Measurements from ENCODE around the gene CYBC1. TPM values are rescaled to one million over a fixed set of nuclear protein-coding genes. Genes with fewer than 3 reads are reported as not detected.
"Not testable (repeated sequence)": the region's sequence is repeated elsewhere in the genome, so short reads cannot be mapped to it uniquely, and the experiment has no call there.

The CYBC1 gene
- total RNA-seq, 4 donors from 2014 or later, result 17.3 to 29.8 (median 19.3) TPM

DNA sequence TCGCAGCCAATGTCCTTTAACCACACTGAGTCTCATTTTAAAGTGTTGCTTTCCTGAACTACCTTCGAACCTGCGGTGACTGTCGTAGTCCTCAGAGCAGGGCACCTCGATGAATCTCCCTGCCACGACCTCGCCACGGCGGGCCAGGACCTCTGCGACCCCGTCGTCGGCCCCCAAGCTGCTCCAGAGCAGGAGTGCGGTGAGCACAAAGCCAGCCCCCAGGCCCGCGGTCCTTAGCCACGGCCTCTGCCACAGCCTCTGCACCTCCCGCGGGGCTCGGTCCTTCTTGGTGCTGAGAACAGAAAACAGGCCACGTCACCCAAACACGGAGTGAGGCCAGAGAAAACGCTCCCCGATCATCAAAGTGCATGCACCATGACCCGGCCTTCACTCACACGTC, 35.2 kb downstream of the CYBC1 start:
- Histone ChIP-seq H3K4me3 (no peak overlapping the region), H3K9me3 (no peaks in the 10 kb centered on the region), H3K4me1 (peaks cover 16 to 19% of the 10 kb centered on the region in 2 donors), H3K36me3 (peaks cover 0 to 4% of the 10 kb centered on the region in 2 donors), H3K27ac (no peak overlapping the region), H3K27me3 (no peaks in the 10 kb centered on the region)
- ATAC-seq (no peak), DNase-seq (no peak)
- TF ChIP-seq, protein P1, sequence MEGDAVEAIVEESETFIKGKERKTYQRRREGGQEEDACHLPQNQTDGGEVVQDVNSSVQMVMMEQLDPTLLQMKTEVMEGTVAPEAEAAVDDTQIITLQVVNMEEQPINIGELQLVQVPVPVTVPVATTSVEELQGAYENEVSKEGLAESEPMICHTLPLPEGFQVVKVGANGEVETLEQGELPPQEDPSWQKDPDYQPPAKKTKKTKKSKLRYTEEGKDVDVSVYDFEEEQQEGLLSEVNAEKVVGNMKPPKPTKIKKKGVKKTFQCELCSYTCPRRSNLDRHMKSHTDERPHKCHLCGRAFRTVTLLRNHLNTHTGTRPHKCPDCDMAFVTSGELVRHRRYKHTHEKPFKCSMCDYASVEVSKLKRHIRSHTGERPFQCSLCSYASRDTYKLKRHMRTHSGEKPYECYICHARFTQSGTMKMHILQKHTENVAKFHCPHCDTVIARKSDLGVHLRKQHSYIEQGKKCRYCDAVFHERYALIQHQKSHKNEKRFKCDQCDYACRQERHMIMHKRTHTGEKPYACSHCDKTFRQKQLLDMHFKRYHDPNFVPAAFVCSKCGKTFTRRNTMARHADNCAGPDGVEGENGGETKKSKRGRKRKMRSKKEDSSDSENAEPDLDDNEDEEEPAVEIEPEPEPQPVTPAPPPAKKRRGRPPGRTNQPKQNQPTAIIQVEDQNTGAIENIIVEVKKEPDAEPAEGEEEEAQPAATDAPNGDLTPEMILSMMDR (IDR thresholded peaks at IDR 0.05 in 4 of 5, conservative IDR thresholded peaks at IDR 0.05 in 1 of 5), result no peak
- TF ChIP-seq POLR2A (IDR thresholded peaks at IDR 0.05), result no peak
- in situ Hi-C loops (cut with MboI; ENCODE audit: low sequenced_read_pairs in 4 of 4) (loop anchor here in 1 of 4 donors (10.0 kb wide), 1 partner anchor 61 kb away; the partner anchor contains the start of gene TEX19), intact Hi-C loops (cut with DNase I; ENCODE audit: low total_unique reads) (loop anchor here (5.0 to 10.0 kb wide), 2 partner anchors 137 to 211 kb away; no protein-coding TSS in a partner anchor)

- H3K4me1 ChIP-seq, result peaks cover 16 to 19% of the 10 kb centered on the region in 2 donors
- no peak overlapping the region for H3K27ac ChIP-seq
- no peaks in the 10 kb centered on the region for H3K27me3 ChIP-seq
- TF ChIP-seq, protein P1 (IDR thresholded peaks at IDR 0.05 in 4 of 5, conservative IDR thresholded peaks at IDR 0.05 in 1 of 5), result peak; percentile 74 to 86 (median 79)
- TF ChIP-seq POLR2A (IDR thresholded peaks at IDR 0.05), result no peak
- no peaks in the 10 kb centered on the region for H3K9me3 ChIP-seq
- no peaks in the 10 kb centered on the region for H3K36me3 ChIP-seq
- in situ Hi-C loops (cut with MboI; ENCODE audit: low sequenced_read_pairs in 4 of 4) (loop anchor here in 3 of 4 donors (5.0 to 10.0 kb wide), 2 partner anchors 60 to 62 kb away; partner anchors contain the start of gene TEX19 (in 1 of the 3)), intact Hi-C loops (cut with DNase I; ENCODE audit: low total_unique reads) (loop anchor here (1.0 to 10.0 kb wide), 3 partner anchors 62 to 210 kb away; no protein-coding TSS in a partner anchor)
- no peak overlapping the region for H3K4me3 ChIP-seq
- DNase-seq (peak in 1 of 2 donors; percentile 50), ATAC-seq (peak; percentile 49)
Measured at GRCh38 chr17:82414548-82415281, 35.8 kb downstream of the CYBC1 start.

- ATAC-seq (no peak), DNase-seq (no peak)
- TF ChIP-seq, protein P1 (IDR thresholded peaks at IDR 0.05 in 4 of 5, conservative IDR thresholded peaks at IDR 0.05 in 1 of 5), result no peak
- no peak for TF ChIP-seq POLR2A (IDR thresholded peaks at IDR 0.05)
- H3K4me1 ChIP-seq, result peaks cover 6 to 11% of the 10 kb centered on the region in 2 donors
- in situ Hi-C loops (cut with MboI; ENCODE audit: low sequenced_read_pairs in 4 of 4) (loop anchor here in 3 of 4 donors (5.0 to 10.0 kb wide), 2 partner anchors 58 to 61 kb away; partner anchors contain the start of gene TEX19 (in 1 of the 3)), intact Hi-C loops (cut with DNase I; ENCODE audit: low total_unique reads) (loop anchor here (10.0 kb wide), 1 partner anchor 208 kb away; no protein-coding TSS in a partner anchor)
- H3K36me3 ChIP-seq, result no peaks in the 10 kb centered on the region
- no peaks in the 10 kb centered on the region for H3K9me3 ChIP-seq
- no peak overlapping the region for H3K4me3 ChIP-seq
- no peaks in the 10 kb centered on the region for H3K27me3 ChIP-seq
- H3K27ac ChIP-seq, result no peak overlapping the region
Measured at GRCh38 chr17:82412535-82413520, 37.7 kb downstream of the CYBC1 start.

GRCh38 chr17:82412081-82412480, 38.5 kb downstream of the CYBC1 start:
- not testable (repeated sequence) for H3K27me3 ChIP-seq, H3K9me3 ChIP-seq, H3K36me3 ChIP-seq, H3K4me3 ChIP-seq, DNase-seq, H3K27ac ChIP-seq, H3K4me1 ChIP-seq, ATAC-seq
- intact Hi-C loops (cut with DNase I; ENCODE audit: low total_unique reads), result loop anchor here (10.0 kb wide), 1 partner anchor 207 kb away; no protein-coding TSS in a partner anchor
- in situ Hi-C loops (cut with MboI; ENCODE audit: low sequenced_read_pairs in 4 of 4), result loop anchor here in 3 of 4 donors (5.0 to 10.0 kb wide), 2 partner anchors 57 to 60 kb away; partner anchors contain the start of gene TEX19 (in 1 of the 3)
